K562 (cell line): ENCODE measurements around the gene BAZ2A. TPM values are rescaled to one million over a fixed set of nuclear protein-coding genes. Genes with fewer than 3 reads are reported as not detected.

Experiments
- ADNP ChIP-seq: fragments of 200-800 bp; sonication (Bioruptor generic); IDR thresholded peaks from 2 replicates; pipeline ENCODE4 v1.6.1; 2016; ENCODE audit warnings: missing genetic modification characterization, missing compliant biosample characterization
- FOXJ2 ChIP-seq: fragments of 200-800 bp; sonication (Bioruptor generic); IDR thresholded peaks from 2 replicates; pipeline ENCODE4 v1.6.1; 2016; ENCODE audit warnings: missing genetic modification characterization, missing compliant biosample characterization
- FOXP1 ChIP-seq: sonication (generic); formaldehyde crosslinking; IDR thresholded peaks from 2 replicates; pipeline ENCODE4 v1.8.0; 2022; ENCODE audit warnings: mild to moderate bottlenecking, missing genetic modification reagents
- ILF3 ChIP-seq: fragments of 450-650 bp; IDR thresholded peaks from 2 replicates; pipeline ENCODE4 v1.6.1; 2018; ENCODE audit warnings: antibody characterized with exemption, mild to moderate bottlenecking, moderate library complexity, borderline replicate concordance
- NR2C2 ChIP-seq, 2 experiments: fragments of 200-800 bp in 1 of 2; sonication (Bioruptor generic) in 1 of 2; sonication (generic) in 1 of 2; formaldehyde crosslinking in 1 of 2; IDR thresholded peaks; 2 replicates each; pipeline versions ENCODE4 v1.6.1 to v1.8.0; 2016 to 2022; ENCODE audit warnings: mild to moderate bottlenecking in 1 of 2, missing compliant biosample characterization in 1 of 2, missing genetic modification characterization in 1 of 2, missing genetic modification reagents in 1 of 2
- PHF20 ChIP-seq: fragments of 450-650 bp; IDR thresholded peaks from 2 replicates; pipeline ENCODE4 v1.6.1; 2018; ENCODE audit not compliant: partially characterized antibody
- PTBP1 ChIP-seq: fragments of 200-400 bp; formaldehyde crosslinking; IDR thresholded peaks from 2 replicates; pipeline ENCODE4 v1.6.1; 2017; ENCODE audit warnings: low read depth, low read length
- SAP30 ChIP-seq: fragments of 200-600 bp; sonication (generic); IDR thresholded peaks from 2 replicates; pipeline ENCODE4 v1.6.1; 2012; ENCODE audit warnings: borderline replicate concordance, low read depth, mild to moderate bottlenecking, moderate library complexity, low read length, control low read depth, inconsistent platforms; ENCODE audit not compliant: insufficient read depth, poor library complexity, severe bottlenecking
- SMARCB1 ChIP-seq: IDR thresholded peaks from 2 replicates; pipeline ENCODE4 v1.6.1; 2011; ENCODE audit warnings: improper control_type of control experiment, low read depth; ENCODE audit not compliant: insufficient read length
- TAF15 ChIP-seq: fragments of 200-400 bp; formaldehyde crosslinking; IDR thresholded peaks from 2 replicates; pipeline ENCODE4 v1.6.1; 2017; ENCODE audit warnings: mild to moderate bottlenecking, low read depth, low read length, moderate library complexity
- ZBTB17 ChIP-seq: fragments of 450-650 bp; formaldehyde crosslinking; IDR thresholded peaks from 2 replicates; pipeline ENCODE4 v1.4.0; 2020; ENCODE audit warnings: mild to moderate bottlenecking
- ZNF445 ChIP-seq: fragments of 250-450 bp; sonication (Bioruptor Pico); IDR thresholded peaks from 2 replicates; pipeline ENCODE4 v1.4.0; 2020; ENCODE audit warnings: low read depth, mild to moderate bottlenecking, moderate library complexity
- polyA plus RNA-seq, 8 experiments: library from polyadenylated mRNA; depleted of rRNA in 4 of 8; stranded (reverse) in 5 of 8; unstranded in 3 of 8; fragments of >200 nt; fragmentation: Nextera tagmentation in 2 of 8; fragmentation: Illumina TruSeq in 1 of 8; extraction: Ambion mirVana in 2 of 8; extraction: Trizol in 1 of 8; gene quantifications; 2 replicates each; pipeline versions ENCODE4 v1.2.1 to v1.2.3, GENCODE V29; 2011 to 2014; ENCODE audit warnings: inconsistent platforms in 1 of 8, missing spikeins in 1 of 8
- total RNA-seq, 7 experiments: library from RNA; depleted of rRNA in 6 of 7; stranded (reverse); fragments of >200 nt in 6 of 7; fragmentation: Illumina TruSeq in 2 of 7; extraction: Trizol in 2 of 7; gene quantifications; 2 replicates each; pipeline versions ENCODE4 v1.2.1 to v1.2.3, GENCODE V29; 2011 to 2021; ENCODE audit warnings: low replicate concordance in 1 of 7
- TF ChIP-seq, protein P1 (sequence below), 2 experiments: fragments of 450-650 bp; IDR thresholded peaks; 2 replicates each; pipeline ENCODE4 v1.6.1; 2018; ENCODE audit warnings: mild to moderate bottlenecking in 2 of 2, low read depth in 1 of 2; ENCODE audit not compliant: partially characterized antibody in 2 of 2
- TF ChIP-seq, protein P2 (sequence below), 2 experiments: fragments of 450-650 bp in 1 of 2; sonication (generic) in 1 of 2; formaldehyde crosslinking in 1 of 2; IDR thresholded peaks; 2 replicates each; pipeline versions ENCODE4 v1.7.1 to v1.9.0; 2016 to 2022; ENCODE audit warnings: inconsistent platforms in 1 of 2, mild to moderate bottlenecking in 1 of 2, missing genetic modification reagents in 1 of 2

BAZ2A gene
- total and polyA plus RNA-seq, 9 of the 15 experiments (the other 6 are each of a cell fraction or from before 2014, with no cell fraction given), result 4.5 to 86.4 (median 26.2) TPM

DNA sequence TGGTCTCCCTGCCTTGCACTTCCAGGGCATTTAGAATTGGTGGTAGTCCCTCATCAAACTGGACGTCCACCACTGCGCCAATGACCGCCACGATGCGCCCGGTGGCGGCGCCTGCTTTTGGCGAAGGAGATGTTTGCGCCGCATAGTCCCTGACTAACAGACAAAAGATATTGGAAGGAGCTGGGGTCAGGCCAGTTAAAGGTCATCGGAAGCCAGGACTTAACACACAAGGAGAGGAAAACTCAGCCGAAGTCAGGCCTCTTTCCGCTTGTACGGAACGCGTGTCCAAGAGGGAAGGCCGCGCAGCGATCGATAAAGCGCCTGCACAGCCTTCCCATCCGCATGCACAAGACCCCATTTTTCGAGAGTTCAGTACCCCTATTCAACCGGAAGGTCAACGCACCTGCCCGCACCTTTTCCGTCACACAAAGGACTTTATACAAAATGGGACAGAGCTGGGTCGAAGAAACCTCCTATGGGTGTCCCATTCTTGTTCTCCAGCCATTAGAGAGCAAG is 15.1 kb upstream of the BAZ2A start (continued):
- TF ChIP-seq, protein P1, sequence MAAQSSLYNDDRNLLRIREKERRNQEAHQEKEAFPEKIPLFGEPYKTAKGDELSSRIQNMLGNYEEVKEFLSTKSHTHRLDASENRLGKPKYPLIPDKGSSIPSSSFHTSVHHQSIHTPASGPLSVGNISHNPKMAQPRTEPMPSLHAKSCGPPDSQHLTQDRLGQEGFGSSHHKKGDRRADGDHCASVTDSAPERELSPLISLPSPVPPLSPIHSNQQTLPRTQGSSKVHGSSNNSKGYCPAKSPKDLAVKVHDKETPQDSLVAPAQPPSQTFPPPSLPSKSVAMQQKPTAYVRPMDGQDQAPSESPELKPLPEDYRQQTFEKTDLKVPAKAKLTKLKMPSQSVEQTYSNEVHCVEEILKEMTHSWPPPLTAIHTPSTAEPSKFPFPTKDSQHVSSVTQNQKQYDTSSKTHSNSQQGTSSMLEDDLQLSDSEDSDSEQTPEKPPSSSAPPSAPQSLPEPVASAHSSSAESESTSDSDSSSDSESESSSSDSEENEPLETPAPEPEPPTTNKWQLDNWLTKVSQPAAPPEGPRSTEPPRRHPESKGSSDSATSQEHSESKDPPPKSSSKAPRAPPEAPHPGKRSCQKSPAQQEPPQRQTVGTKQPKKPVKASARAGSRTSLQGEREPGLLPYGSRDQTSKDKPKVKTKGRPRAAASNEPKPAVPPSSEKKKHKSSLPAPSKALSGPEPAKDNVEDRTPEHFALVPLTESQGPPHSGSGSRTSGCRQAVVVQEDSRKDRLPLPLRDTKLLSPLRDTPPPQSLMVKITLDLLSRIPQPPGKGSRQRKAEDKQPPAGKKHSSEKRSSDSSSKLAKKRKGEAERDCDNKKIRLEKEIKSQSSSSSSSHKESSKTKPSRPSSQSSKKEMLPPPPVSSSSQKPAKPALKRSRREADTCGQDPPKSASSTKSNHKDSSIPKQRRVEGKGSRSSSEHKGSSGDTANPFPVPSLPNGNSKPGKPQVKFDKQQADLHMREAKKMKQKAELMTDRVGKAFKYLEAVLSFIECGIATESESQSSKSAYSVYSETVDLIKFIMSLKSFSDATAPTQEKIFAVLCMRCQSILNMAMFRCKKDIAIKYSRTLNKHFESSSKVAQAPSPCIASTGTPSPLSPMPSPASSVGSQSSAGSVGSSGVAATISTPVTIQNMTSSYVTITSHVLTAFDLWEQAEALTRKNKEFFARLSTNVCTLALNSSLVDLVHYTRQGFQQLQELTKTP (IDR thresholded peaks at IDR 0.05; ENCODE audit: low read depth in 1 of 2, partially characterized antibody in 2 of 2), result peak in 1 of 2 experiments; percentile 24
- 0 out of 2 replicates have a peak, but pooled peaks have one; percentile 36 for TF ChIP-seq ILF3
- TF ChIP-seq FOXP1 (CRISPR knock-in tag), result 0 out of 2 replicates have a peak, but pooled peaks have one; percentile 90
- TF ChIP-seq, protein P2, sequence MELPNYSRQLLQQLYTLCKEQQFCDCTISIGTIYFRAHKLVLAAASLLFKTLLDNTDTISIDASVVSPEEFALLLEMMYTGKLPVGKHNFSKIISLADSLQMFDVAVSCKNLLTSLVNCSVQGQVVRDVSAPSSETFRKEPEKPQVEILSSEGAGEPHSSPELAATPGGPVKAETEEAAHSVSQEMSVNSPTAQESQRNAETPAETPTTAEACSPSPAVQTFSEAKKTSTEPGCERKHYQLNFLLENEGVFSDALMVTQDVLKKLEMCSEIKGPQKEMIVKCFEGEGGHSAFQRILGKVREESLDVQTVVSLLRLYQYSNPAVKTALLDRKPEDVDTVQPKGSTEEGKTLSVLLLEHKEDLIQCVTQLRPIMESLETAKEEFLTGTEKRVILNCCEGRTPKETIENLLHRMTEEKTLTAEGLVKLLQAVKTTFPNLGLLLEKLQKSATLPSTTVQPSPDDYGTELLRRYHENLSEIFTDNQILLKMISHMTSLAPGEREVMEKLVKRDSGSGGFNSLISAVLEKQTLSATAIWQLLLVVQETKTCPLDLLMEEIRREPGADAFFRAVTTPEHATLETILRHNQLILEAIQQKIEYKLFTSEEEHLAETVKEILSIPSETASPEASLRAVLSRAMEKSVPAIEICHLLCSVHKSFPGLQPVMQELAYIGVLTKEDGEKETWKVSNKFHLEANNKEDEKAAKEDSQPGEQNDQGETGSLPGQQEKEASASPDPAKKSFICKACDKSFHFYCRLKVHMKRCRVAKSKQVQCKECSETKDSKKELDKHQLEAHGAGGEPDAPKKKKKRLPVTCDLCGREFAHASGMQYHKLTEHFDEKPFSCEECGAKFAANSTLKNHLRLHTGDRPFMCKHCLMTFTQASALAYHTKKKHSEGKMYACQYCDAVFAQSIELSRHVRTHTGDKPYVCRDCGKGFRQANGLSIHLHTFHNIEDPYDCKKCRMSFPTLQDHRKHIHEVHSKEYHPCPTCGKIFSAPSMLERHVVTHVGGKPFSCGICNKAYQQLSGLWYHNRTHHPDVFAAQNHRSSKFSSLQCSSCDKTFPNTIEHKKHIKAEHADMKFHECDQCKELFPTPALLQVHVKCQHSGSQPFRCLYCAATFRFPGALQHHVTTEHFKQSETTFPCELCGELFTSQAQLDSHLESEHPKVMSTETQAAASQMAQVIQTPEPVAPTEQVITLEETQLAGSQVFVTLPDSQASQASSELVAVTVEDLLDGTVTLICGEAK (IDR thresholded peaks at IDR 0.05), result no peak
- TF ChIP-seq, protein P2 (CRISPR knock-in tag; IDR thresholded peaks at IDR 0.05), result no peak
- no peak for TF ChIP-seq SMARCB1
- no peak for TF ChIP-seq PTBP1
- no peak for TF ChIP-seq PHF20
- peak; percentile 22 for TF ChIP-seq SAP30
- TF ChIP-seq ADNP (tag), result no peak
- no peak for TF ChIP-seq ZNF445 (CRISPR knock-in tag)
- TF ChIP-seq ZBTB17 (CRISPR knock-in tag), result no peak
- peak; percentile 39; the same call in 1 of the 2 replicates for TF ChIP-seq NR2C2 (CRISPR knock-in tag; IDR thresholded peaks at IDR 0.05)
- TF ChIP-seq NR2C2 (tag; IDR thresholded peaks at IDR 0.05), result no peak
- TF ChIP-seq FOXJ2, result no peak
- TF ChIP-seq TAF15, result no peak
